Forelimb muscle (tissue), 1 donor: Measurements from ENCODE around the gene ESYT1. TPM values are rescaled to one million over a fixed set of nuclear protein-coding genes. Genes with fewer than 3 reads are reported as not detected.
A peak's percentile ranks its signal among the peaks of the same experiment; 100 is the strongest.
"Not testable (repeated sequence)": the region's sequence is repeated elsewhere in the genome, so short reads cannot be mapped to it uniquely, and the experiment has no call there.

Source experiments
- DNase-seq: peaks from one replicate; pipeline ENCODE4 v3.0.0-alpha.2; 2013; ENCODE audit warnings: low read depth
- polyA plus RNA-seq: library from polyadenylated mRNA; unstranded; fragments of 120-200 nt; gene quantifications from one replicate; pipeline ENCODE4 v1.2.1, GENCODE V29; 2013; ENCODE audit not compliant: insufficient read length

ESYT1 gene
- polyA plus RNA-seq, 1 donor = 71.4 TPM

DNA sequence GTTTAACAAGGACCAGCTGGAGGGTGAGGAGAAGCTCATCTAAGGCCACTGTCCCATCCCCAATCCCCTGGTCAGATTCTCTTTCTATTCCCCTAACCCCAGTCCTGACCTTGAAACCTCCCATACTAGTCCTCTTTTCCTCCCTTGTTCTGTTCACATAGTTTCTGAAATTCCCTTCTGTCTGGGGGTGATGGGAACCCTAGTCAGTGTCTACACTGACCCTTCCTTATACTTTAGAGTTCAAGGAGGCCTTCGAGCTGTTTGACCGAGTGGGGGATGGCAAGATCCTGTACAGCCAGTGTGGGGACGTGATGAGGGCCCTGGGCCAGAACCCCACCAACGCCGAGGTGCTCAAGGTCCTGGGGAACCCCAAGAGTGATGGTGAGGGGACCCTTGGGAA is 26.8 kb downstream of the ESYT1 start:
- DNase-seq = no peak

DNA sequence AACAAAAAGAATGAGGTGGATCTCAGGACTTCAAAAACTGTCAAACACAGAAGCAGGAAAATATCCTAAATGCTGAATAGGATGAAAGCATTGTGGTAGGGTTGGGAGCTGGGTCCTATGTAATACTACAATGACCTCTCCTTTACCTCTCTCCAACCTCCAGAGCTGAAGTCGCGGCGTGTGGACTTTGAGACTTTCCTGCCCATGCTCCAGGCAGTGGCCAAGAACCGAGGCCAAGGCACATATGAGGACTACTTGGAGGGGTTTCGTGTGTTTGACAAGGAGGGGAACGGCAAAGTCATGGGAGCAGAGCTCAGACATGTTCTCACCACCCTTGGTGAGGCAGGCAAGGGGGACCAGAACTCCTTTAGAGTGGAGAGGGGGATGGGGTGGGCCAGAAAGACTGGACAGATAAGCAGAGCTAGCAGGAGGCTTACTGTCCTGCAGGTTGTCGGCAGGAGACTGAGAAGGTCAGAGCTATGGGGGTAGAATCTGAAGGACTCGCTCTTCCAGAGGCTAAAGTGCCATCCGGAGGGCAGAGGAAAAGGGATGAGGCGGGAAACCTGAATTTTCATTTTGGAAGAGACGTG is 27.3 kb downstream of the ESYT1 start:
- no peak for DNase-seq

DNA sequence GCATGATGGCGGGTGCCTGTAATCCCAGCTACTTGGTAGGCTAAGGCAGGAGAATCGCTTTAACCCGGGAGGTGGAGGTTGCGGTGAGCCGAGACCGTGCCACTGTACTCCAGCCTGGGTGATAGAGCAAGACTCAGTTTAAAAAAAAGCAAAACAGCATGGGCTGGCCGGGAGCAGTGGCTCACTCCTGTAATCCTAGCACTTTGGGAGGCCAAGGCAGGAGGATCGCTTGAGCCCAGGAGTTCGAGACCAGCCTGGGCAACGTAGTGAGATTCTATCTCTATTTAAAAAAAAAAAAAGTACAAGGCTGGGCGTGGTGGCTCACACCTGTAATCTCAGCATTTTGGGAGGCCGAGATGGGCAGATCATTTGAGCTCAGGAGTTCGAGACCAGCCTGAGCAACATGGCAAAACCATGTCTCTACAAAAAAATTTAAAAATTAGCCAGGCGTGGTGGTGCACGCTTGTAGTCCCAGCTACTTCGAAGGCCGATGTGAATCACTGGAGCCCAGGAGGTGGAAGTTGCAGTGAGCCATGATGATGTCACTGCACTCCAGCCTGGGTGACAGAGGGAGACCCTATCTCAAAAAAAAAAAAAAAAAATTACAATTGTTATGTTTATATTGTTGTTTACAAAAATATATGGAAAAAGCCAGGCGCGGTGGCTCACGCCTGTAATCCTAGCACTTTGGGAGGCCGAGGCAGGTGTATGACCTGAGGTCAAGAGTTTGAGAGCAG is 28.6 kb downstream of the ESYT1 start:
- DNase-seq = not testable (repeated sequence)

DNA sequence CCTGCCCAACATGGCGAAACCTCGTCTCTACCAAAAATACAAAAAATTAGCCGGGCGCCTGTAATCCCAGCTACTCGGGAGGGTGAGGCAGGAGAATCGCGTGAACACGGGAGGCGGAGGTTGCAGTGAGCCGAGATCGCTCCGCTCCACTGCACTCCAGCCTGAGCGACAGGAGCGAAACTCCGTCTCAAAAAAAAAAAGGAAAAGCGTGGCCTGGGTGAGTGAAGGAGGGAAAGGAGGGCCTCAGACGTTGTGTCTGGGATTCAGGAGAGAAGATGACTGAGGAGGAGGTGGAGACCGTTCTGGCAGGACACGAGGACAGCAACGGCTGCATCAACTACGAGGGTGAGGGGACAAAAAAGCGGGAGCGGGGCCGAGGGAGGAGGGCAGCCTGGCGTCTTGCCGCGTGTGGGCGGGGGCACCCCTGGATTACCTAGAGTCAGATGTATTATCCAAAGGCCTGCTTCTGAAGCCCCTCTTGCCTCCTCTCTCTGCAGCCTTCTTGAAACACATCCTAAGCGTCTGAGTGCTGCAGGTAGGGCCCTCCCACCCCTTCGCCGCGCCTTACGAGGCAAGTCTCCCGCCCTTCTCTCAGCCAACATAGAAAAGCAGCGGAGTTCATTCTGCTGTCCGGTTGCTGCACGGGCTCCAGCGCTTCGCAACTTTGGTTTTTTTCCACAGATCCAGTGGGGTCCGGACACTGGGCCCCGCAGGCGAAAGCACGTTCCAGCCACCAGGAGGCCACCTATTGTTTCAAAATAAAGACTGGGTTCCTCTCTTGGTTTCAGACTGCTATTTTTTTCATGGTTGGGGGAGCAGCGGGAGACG is 29.3 kb downstream of the ESYT1 start:
- DNase-seq = peak; percentile 78

DNA sequence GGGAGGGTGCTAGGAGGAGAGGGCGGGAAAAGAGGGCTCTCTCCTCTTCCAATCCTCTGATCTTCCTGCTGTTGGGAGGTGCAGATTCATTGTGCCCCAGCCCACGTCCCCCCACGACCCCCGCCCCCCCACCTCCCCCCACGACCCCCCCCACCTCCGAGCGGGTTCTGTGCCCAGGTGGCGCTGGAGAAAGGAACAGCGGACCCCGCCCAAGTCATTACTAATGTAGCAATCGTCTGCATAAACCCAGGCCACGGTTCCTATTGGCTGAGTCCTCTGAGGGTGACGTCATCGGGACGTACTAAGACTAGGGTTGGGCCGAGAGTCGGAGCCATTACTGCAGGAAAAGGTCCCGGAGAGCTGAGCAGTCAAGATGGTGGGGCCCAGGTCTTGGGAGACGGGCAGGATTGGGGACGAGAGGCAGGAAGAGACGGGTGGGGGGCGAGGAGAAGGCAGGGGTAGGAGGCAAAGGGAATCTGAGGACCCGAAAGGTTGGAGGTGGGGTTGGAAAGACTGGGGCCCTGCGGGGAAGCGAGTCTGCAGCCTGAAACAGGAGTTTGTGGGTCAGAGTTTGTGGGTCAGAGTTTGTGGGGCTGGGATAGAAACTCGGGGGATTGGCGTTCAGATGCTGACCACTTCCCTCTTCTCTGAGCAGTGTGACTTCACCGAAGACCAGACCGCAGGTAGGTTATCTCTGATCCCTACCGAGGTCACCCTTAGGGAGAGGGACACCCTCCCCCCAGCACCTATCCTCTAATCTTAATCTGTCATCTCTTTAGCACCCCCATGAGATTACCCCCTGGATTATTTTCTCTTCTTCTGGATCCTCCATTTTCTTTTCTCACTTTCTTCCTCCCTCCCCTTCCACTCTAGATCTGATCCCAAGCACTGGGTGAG is 30.2 kb downstream of the ESYT1 start, which contains the start of gene MYL6:
Gene MYL6, plus strand, starts transcription at position 331 of the 897 bp plus-strand sequence. Its CDS starts 43 bp downstream, at position 374.
- peak; percentile 98 for DNase-seq

DNA sequence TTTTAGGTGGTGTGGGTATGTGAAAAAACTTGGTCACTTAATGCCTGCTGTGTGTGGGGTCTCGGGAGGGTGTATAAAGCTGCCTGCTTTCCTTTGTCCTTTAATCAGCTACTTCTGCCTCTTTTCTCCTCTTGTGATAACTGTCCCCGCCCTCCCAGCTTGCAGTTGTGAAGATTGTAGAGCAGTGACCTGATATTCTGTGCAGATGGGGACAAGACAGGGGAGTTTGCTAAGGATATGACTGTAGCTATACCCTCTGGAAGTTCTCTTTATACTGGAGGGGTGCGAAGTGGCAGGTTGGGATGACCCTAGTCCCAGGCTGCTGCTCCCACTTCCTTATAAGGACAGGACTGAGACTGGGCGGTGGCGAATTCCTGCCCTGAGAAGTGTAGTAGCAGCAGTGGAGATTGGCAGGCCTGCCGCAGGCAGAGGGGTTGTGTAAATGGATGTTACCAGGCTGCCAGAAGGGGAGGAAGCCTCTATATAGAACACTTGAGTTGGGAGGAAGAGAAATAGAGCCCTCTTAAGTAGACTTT is 30.9 kb downstream of the ESYT1 start:
- DNase-seq = no peak

DNA sequence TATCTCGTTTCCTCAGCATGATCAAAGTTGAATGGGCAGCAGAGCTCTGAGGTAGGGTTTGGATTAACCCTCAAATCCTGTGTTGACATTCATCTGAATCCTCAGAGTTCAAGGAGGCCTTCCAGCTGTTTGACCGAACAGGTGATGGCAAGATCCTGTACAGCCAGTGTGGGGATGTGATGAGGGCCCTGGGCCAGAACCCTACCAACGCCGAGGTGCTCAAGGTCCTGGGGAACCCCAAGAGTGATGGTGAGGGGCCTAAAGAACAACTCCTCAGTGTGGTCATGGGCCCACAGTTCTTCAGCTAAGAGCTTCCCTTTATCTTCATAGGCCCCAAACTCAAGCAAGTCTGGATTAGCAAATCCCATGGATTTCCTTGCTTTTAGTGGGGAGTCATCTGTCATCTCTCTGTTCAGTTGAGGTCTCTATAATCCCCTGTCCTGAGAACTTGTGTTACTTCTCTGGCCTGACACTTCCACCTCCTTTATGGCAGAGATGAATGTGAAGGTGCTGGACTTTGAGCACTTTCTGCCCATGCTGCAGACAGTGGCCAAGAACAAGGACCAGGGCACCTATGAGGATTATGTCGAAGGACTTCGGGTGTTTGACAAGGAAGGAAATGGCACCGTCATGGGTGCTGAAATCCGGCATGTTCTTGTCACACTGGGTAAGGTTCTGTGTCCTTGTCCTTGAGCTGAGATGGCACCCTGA is 31.6 kb downstream of the ESYT1 start:
- DNase-seq = no peak

DNA sequence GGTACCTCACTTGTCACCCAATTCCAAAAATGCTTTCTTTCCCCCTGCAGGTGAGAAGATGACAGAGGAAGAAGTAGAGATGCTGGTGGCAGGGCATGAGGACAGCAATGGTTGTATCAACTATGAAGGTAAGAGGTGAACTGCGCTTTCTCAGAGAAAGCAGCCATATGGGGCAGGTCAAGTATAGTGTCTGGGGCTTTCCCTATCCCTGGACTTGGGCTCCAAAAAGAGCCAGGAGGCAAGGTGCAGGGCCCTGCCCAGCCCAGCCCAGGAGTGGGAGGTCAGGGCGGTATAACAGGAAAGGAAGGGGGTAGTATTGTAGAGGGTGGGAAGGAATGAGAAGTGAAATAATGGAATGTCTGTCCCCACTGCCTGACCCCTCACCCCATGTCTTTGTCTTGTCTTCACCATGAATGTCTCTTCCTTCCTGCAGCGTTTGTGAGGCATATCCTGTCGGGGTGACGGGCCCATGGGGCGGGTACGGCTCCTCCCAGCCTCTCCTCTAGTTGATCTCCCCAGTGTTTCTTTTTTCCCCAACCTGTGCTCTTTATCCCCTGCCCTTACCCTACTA is 32.2 kb downstream of the ESYT1 start:
- DNase-seq = no peak

DNA sequence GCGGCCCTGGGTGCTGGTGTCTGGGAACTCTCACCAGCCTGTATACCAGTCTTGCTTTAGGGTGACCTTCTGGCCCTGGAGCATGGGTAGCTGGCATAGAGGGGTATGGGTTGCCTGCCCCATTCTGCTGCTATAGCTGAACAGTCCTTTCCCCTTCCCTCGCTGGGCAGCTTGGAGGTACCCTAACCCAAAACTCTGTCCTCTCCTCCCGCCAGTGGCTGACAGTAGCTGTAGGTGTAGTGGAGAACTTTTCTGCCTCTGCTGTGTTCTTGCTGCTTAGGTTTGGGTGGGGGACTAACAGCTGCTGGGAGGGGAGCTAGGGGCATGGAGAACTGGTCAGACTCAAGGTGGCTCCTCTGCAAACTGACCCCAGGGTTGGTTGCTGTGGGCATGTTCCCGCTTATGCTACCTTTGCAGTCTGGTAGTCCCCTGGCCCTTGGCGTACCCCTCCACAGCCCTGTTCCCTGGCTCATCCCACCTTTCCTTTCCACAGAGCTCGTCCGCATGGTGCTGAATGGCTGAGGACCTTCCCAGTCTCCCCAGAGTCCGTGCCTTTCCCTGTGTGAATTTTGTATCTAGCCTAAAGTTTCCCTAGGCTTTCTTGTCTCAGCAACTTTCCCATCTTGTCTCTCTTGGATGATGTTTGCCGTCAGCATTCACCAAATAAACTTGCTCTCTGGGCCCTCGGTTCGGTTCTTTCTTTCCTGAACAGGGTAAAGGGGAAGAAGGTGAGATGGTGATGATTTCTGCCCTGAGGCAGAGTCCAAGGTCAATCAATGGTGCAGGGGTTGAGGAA is 33.0 kb downstream of the ESYT1 start:
- no peak for DNase-seq

DNA sequence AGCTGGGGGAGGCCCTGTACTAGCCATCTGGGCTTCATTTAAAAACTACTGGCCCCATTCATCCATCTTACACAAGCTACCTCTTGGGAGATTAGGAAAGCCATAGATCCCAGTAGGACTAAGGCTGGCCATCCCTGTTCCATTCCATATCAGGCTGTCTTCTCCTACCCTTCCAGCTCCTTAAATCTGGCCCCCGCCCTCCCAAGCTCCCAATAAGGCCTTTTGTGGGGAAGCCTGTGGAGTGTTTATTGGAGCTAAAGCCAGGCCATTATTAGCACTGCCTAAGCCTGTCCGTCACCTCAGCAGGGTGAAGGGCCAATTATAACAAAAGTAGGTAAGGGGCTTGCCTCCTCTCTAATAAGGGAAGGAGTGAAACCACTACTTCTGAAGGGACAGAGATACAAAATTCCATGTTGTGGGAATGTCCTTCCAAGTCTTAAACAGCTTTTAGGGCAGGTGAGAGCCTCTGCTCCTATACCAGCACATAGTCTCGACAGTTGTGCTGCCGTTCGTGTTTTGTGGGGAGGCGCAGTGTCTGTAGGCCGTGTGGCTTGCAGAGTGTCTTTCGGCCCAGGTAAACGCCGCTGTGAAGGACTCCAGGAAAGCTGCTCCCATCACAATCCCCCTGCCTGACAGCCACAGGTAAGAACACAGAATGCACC is 33.8 kb downstream of the ESYT1 start:
- no peak for DNase-seq

- no peak for DNase-seq
Measured at GRCh38 chr12:56162468-56163290, 34.6 kb downstream of the ESYT1 start.

- DNase-seq = no peak
Measured at GRCh38 chr12:56163533-56164344, 35.7 kb downstream of the ESYT1 start.

- no peak for DNase-seq
Measured at GRCh38 chr12:56164345-56164729, 36.3 kb downstream of the ESYT1 start.

DNA sequence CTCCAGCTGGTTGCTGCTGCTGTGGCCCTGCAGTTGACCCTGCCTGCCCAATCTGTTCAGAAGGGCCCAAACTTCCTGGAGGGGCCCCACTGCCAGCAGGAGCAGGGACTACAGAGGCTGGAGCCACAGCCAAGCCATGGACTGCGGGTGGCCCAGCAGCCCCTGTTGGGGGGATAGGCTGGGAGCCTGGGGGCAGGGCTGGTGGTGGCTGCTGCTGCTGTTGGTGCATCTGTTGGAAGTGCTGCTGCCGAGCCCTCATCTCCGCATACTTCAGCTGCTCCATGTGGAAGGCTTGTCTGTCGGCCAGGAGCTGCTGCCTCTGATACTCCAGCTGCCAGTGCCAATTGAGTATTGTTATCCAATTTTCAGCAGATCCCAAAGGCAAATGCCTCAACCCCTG is 37.3 kb downstream of the ESYT1 start:
- DNase-seq = no peak

GRCh38 chr12:56169229-56169759 is 41.2 kb downstream of the ESYT1 start:
- DNase-seq = no peak

- DNase-seq = no peak
Measured at GRCh38 chr12:56172839-56173238, 44.8 kb downstream of the ESYT1 start.

DNA sequence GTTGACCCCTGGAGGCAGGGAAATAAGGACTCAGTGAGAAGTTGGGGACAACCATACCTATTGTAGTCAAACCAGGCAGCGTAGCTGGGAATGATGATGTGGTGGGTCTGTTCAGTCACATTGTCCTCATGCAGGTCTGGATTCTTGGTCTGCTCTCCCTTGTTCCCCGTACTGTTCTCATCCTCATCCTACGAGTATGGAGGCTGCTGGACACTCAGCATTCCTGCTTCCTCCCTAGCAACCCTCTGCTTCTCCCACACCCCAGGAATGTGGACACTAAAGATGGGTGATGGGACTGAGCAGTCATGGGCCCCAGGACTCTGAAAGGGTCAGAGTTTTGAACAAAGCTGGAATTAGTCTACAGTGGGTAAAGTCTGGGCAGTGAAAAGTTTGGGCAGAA is 50.3 kb downstream of the ESYT1 start:
- no peak for DNase-seq
